DND-41 (cell line): ENCODE results near the gene SPART.

Source experiments
- ATAC-seq: fragments of 200-7000 bp; cut with Tn5 transposase; 3 replicates; pipeline ENCODE4 v1.9.1; 2021; ENCODE audit warnings: low read depth; ENCODE audit not compliant: insufficient read depth
- DNase-seq: peaks from one replicate; pipeline ENCODE4 v3.0.0-alpha.2; 2020
- H2AFZ ChIP-seq: 2 replicates; pipeline ENCODE4 v1.6.0; 2012; ENCODE audit warnings: low read depth, low read length
- H3K27ac ChIP-seq: 2 replicates; pipeline ENCODE4 v1.5.1; 2012; ENCODE audit warnings: low read length, inconsistent platforms
- H3K27me3 ChIP-seq: fragments of 200-600 bp; sonication (generic); 2 replicates; pipeline ENCODE4 v1.6.0; 2012; ENCODE audit warnings: low read length, mild to moderate bottlenecking, inconsistent platforms; ENCODE audit not compliant: insufficient read depth, poor library complexity
- H3K36me3 ChIP-seq: 2 replicates; pipeline ENCODE4 v1.5.1; 2012; ENCODE audit warnings: low read length, inconsistent platforms; ENCODE audit not compliant: insufficient read depth
- H3K4me1 ChIP-seq: 2 replicates; pipeline ENCODE4 v1.5.1; 2012; ENCODE audit warnings: mild to moderate bottlenecking, low read length; ENCODE audit not compliant: insufficient read depth
- H3K4me2 ChIP-seq: 2 replicates; pipeline ENCODE4 v1.6.0; 2012; ENCODE audit warnings: mild to moderate bottlenecking, moderate library complexity, low read length, inconsistent platforms; ENCODE audit not compliant: insufficient read depth
- H3K4me3 ChIP-seq, 2 experiments: fragments of 200-600 bp in 1 of 2; shearing (Covaris generic) in 1 of 2; 2 replicates each; pipeline ENCODE4 v1.5.1; 2012 to 2016; ENCODE audit warnings: inconsistent platforms in 2 of 2, low read length in 2 of 2, mild to moderate bottlenecking in 2 of 2, low read depth in 1 of 2, moderate library complexity in 1 of 2
- H3K79me2 ChIP-seq: 2 replicates; pipeline ENCODE4 v1.6.0; 2012; ENCODE audit warnings: low read length, inconsistent platforms; ENCODE audit not compliant: insufficient read depth
- H3K9ac ChIP-seq: 2 replicates; pipeline ENCODE4 v1.6.0; 2012; ENCODE audit warnings: low read depth, mild to moderate bottlenecking, inconsistent platforms, low read length, moderate library complexity
- H3K9me3 ChIP-seq: 2 replicates; pipeline ENCODE4 v1.5.1; 2012; ENCODE audit warnings: low read length, moderate library complexity, mild to moderate bottlenecking, inconsistent platforms; ENCODE audit not compliant: insufficient read depth, severe bottlenecking
- H4K20me1 ChIP-seq: 2 replicates; pipeline ENCODE4 v1.6.0; 2012; ENCODE audit warnings: low read length; ENCODE audit not compliant: insufficient read depth
- EZH2 ChIP-seq: IDR thresholded peaks from 3 replicates; pipeline ENCODE4 v1.6.1; 2012; ENCODE audit warnings: borderline replicate concordance, low read depth, mild to moderate bottlenecking, moderate library complexity, low read length, inconsistent platforms; ENCODE audit not compliant: severe bottlenecking
- TF ChIP-seq, protein P1 (sequence below): IDR thresholded peaks from 2 replicates; pipeline ENCODE4 v1.5.1; 2012; ENCODE audit warnings: borderline replicate concordance, low read length, moderate library complexity, mild to moderate bottlenecking; ENCODE audit not compliant: poor library complexity, severe bottlenecking; ENCODE audit errors: extremely low read depth

SPART gene

DNA sequence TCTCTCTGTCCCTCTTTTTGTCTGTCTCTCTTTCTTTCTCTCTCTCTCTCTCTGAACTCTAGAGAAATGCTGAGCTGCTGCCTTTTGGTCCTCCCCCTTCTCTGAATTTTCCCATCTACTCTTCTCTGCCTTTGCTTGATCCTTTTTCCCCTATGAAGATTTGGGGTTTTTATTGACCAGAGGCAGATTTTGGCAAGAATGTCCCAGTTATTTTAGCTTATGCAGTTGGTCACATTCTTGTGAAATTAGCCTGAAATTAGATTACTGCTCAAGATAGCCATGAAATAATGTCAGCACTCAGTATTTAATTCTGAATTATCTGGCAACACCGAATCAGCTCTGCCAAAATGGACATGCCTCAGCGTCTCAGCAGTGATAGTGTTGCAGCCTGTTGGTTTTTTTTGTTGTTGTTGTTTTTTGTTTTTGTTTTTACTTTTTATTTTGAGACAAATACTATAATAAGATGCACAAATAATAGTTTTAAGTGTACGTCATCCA is 17.2 kb upstream of the SPART start:
- TF ChIP-seq, protein P1, sequence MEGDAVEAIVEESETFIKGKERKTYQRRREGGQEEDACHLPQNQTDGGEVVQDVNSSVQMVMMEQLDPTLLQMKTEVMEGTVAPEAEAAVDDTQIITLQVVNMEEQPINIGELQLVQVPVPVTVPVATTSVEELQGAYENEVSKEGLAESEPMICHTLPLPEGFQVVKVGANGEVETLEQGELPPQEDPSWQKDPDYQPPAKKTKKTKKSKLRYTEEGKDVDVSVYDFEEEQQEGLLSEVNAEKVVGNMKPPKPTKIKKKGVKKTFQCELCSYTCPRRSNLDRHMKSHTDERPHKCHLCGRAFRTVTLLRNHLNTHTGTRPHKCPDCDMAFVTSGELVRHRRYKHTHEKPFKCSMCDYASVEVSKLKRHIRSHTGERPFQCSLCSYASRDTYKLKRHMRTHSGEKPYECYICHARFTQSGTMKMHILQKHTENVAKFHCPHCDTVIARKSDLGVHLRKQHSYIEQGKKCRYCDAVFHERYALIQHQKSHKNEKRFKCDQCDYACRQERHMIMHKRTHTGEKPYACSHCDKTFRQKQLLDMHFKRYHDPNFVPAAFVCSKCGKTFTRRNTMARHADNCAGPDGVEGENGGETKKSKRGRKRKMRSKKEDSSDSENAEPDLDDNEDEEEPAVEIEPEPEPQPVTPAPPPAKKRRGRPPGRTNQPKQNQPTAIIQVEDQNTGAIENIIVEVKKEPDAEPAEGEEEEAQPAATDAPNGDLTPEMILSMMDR = no peak
- TF ChIP-seq EZH2 = no peak
- H3K9me3 ChIP-seq = no peaks in the 10 kb centered on the region
- H3K36me3 ChIP-seq = no peaks in the 10 kb centered on the region
- ATAC-seq (no peak), DNase-seq (no peak)
- H3K27me3 ChIP-seq = no peaks in the 10 kb centered on the region
- no peak overlapping the region for H3K4me2 ChIP-seq
- no peak overlapping the region for H2AFZ ChIP-seq
- no peaks in the 10 kb centered on the region for H3K4me1 ChIP-seq
- H3K9ac ChIP-seq = no peak overlapping the region
- H4K20me1 ChIP-seq = no peaks in the 10 kb centered on the region
- H3K79me2 ChIP-seq = no peaks in the 10 kb centered on the region
- no peak overlapping the region for H3K4me3 ChIP-seq
- H3K27ac ChIP-seq = no peak overlapping the region

DNA sequence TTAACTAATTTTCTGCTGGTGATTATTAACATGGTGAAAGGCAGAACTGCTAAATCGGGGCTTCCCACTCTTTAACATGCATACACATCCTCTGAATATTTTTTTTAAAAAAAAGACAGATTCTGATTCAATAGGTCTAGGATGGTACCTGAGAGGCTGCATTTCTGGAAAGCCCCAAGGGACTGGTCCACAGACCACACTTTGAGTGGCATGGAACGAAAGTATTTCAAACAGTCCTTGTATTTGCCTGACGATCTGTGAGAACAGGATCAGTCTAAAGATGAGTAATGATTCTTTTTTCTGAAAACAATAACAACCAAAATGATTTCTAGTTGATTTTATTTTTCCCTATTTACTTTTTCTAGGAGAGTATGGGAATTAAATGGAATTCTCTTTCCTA is 16.7 kb upstream of the SPART start:
- ATAC-seq (no peak), DNase-seq (no peak)
- Histone ChIP-seq H2AFZ (no peak overlapping the region), H3K27me3 (no peaks in the 10 kb centered on the region), H3K9me3 (no peaks in the 10 kb centered on the region), H3K27ac (no peak overlapping the region), H3K4me1 (no peaks in the 10 kb centered on the region), H3K36me3 (no peaks in the 10 kb centered on the region), H3K79me2 (no peaks in the 10 kb centered on the region), H3K4me2 (no peak overlapping the region), H3K4me3 (no peak overlapping the region), H3K9ac (no peak overlapping the region), H4K20me1 (no peaks in the 10 kb centered on the region)
- TF ChIP-seq, protein P1 = no peak
- no peak for TF ChIP-seq EZH2

DNA sequence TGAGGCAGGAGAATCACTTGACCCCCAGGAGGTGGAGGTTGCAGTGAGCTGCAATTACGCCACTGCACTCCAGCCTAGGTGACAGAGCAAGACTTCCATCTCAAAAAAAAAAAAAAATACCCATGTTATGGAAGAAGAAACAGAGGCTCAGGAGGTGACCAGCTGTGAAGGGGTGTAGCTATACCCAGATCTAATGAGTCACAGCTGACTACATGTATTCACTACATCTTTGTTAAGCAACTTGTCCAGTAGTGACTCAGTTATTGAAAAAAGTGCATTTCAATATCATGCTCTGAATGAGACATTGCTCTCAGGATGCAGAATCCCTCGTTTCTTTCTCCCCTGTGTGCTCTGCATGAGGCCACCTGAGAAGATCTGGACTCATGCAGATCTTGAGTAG is 16.1 kb upstream of the SPART start:
- H2AFZ ChIP-seq = no peak overlapping the region
- no peak overlapping the region for H3K9ac ChIP-seq
- H3K27ac ChIP-seq = no peak overlapping the region
- no peak overlapping the region for H3K4me3 ChIP-seq
- no peaks in the 10 kb centered on the region for H3K79me2 ChIP-seq
- no peaks in the 10 kb centered on the region for H3K9me3 ChIP-seq
- H3K27me3 ChIP-seq = no peaks in the 10 kb centered on the region
- H3K4me2 ChIP-seq = no peak overlapping the region
- no peaks in the 10 kb centered on the region for H3K4me1 ChIP-seq
- no peaks in the 10 kb centered on the region for H4K20me1 ChIP-seq
- DNase-seq (no peak), ATAC-seq (no peak)
- no peaks in the 10 kb centered on the region for H3K36me3 ChIP-seq
- TF ChIP-seq, protein P1 = no peak
- no peak for TF ChIP-seq EZH2

DNA sequence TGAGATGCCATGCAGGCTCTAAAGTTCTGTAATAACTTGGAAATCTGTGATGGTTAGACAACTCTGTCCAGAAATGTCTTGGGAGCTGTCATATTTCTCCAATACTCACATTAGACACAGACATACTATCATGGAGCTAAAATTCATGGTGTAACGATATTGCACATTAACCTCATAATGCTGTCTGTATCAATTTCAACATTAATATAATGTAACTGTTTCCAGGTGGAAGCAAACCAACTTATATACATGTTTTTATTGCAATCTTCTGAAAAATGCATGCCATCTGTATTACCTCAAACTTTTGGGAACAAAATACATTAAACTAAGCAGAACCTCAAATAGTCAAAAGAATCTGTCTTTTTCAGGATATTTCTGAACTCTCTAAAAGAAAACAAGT is 14.7 kb upstream of the SPART start:
- no peaks in the 10 kb centered on the region for H3K9me3 ChIP-seq
- H4K20me1 ChIP-seq = no peaks in the 10 kb centered on the region
- ATAC-seq = no peak
- no peak overlapping the region for H3K4me2 ChIP-seq
- H3K79me2 ChIP-seq = no peaks in the 10 kb centered on the region
- H3K4me3 ChIP-seq = no peak overlapping the region
- no peak for TF ChIP-seq EZH2
- TF ChIP-seq, protein P1 = no peak
- no peak overlapping the region for H2AFZ ChIP-seq
- no peak overlapping the region for H3K27ac ChIP-seq
- no peaks in the 10 kb centered on the region for H3K4me1 ChIP-seq
- no peaks in the 10 kb centered on the region for H3K27me3 ChIP-seq
- H3K9ac ChIP-seq = no peak overlapping the region
- no peaks in the 10 kb centered on the region for H3K36me3 ChIP-seq
- DNase-seq = no peak
